Mesendoderm (in vitro differentiated cells): ENCODE measurements around the gene TOR4A.

Experiments used
- DNase-seq: peaks from one replicate; pipeline ENCODE4 v3.0.0; 2013
- H2AK5ac ChIP-seq: 2 replicates; pipeline ENCODE4 v1.6.1; 2013; ENCODE audit warnings: low read length, inconsistent platforms
- H2BK120ac ChIP-seq: 2 replicates; pipeline ENCODE4 v1.6.1; 2013; ENCODE audit warnings: low read depth, mild to moderate bottlenecking, low read length, moderate library complexity, mixed read lengths
- H2BK15ac ChIP-seq: replicated peaks from 2 replicates; pipeline ENCODE4 v1.6.1; 2013; ENCODE audit warnings: low read depth, mild to moderate bottlenecking, moderate library complexity
- H2BK5ac ChIP-seq: 2 replicates; pipeline ENCODE4 v1.6.1; 2013; ENCODE audit warnings: low read length, inconsistent platforms
- H3K18ac ChIP-seq: 2 replicates; pipeline ENCODE4 v1.6.1; 2013; ENCODE audit warnings: mild to moderate bottlenecking, low read length, mixed read lengths
- H3K23ac ChIP-seq: one replicate; pipeline ENCODE4 v1.6.1; 2013; ENCODE audit warnings: low read length
- H3K27ac ChIP-seq: 2 replicates; pipeline ENCODE4 v1.5.1; 2013; ENCODE audit warnings: low read depth, mild to moderate bottlenecking, inconsistent platforms, low read length, moderate library complexity
- H3K27me3 ChIP-seq: 2 replicates; pipeline ENCODE4 v1.6.1; 2013; ENCODE audit warnings: low read length, control low read depth, mild to moderate bottlenecking, inconsistent platforms; ENCODE audit not compliant: insufficient read depth, poor library complexity
- H3K36me3 ChIP-seq: 2 replicates; pipeline ENCODE4 v1.6.1; 2013; ENCODE audit warnings: low read length, inconsistent platforms; ENCODE audit not compliant: control insufficient read depth, insufficient read depth
- H3K4ac ChIP-seq: one replicate; pipeline ENCODE4 v1.6.1; 2013; ENCODE audit warnings: low read depth, mild to moderate bottlenecking, low read length, moderate library complexity
- H3K4me1 ChIP-seq: 2 replicates; pipeline ENCODE4 v1.6.1; 2013; ENCODE audit warnings: low read depth, low read length, inconsistent platforms; ENCODE audit not compliant: control insufficient read depth
- H3K4me2 ChIP-seq: 2 replicates; pipeline ENCODE4 v1.6.1; 2013; ENCODE audit warnings: low read length
- H3K4me3 ChIP-seq: 2 replicates; pipeline ENCODE4 v1.5.1; 2013; ENCODE audit warnings: mild to moderate bottlenecking, low read length
- H3K56ac ChIP-seq: one replicate; pipeline ENCODE4 v1.6.1; 2013; ENCODE audit warnings: low read length
- H3K79me1 ChIP-seq: 2 replicates; pipeline ENCODE4 v1.6.1; 2013; ENCODE audit warnings: low read length, inconsistent platforms
- H3K79me2 ChIP-seq: 2 replicates; pipeline ENCODE4 v1.6.1; 2013; ENCODE audit warnings: mild to moderate bottlenecking, low read length; ENCODE audit not compliant: control insufficient read depth, insufficient read depth
- H3K9ac ChIP-seq: 2 replicates; pipeline ENCODE4 v1.6.1; 2013; ENCODE audit warnings: low read length, inconsistent platforms
- H4K5ac ChIP-seq: one replicate; pipeline ENCODE4 v1.6.1; 2013; ENCODE audit warnings: low read length
- H4K8ac ChIP-seq: one replicate; pipeline ENCODE4 v1.6.1; 2013; ENCODE audit warnings: low read depth, mild to moderate bottlenecking, control low read depth, low read length, moderate library complexity
- WGBS: extraction: QIAGEN DNeasy Blood & Tissue Kit; methylation state at CpG from one replicate; pipeline ENCODE4 v1.1.7; 2013; ENCODE audit warnings: low lambda C conversion rate, missing lambda C conversion rate; ENCODE audit not compliant: insufficient coverage; ENCODE audit errors: extremely low coverage; 5-methylcytosine and 5-hydroxymethylcytosine counted together

Gene TOR4A

GRCh38 chr9:137315581-137316011, 38.1 kb downstream of the TOR4A start:
- Histone ChIP-seq H3K4me2 (no peak overlapping the region), H3K4ac (peak overlapping the region; percentile 60), H3K36me3 (no peaks in the 10 kb centered on the region), H3K9ac (no peak overlapping the region), H2BK5ac (no peak overlapping the region), H3K18ac (peak overlapping the region; percentile 41), H4K8ac (no peak overlapping the region), H2BK15ac (no peak overlapping the region), H3K27me3 (no peaks in the 10 kb centered on the region), H3K27ac (no peak overlapping the region), H3K56ac (no peak overlapping the region), H3K4me3 (no peak overlapping the region), H2BK120ac (no peak overlapping the region), H3K23ac (no peak overlapping the region), H3K79me1 (no peaks in the 10 kb centered on the region), H3K4me1 (no peaks in the 10 kb centered on the region), H3K79me2 (no peaks in the 10 kb centered on the region), H4K5ac (no peak overlapping the region), H2AK5ac (no peak overlapping the region)
- DNase-seq, result no peak
- no CpG with 5 or more reads among the region's 18 CpGs for WGBS

GRCh38 chr9:137316012-137316981, 38.8 kb downstream of the TOR4A start:
- H3K4me1 ChIP-seq, result no peaks in the 10 kb centered on the region

GRCh38 chr9:137317021-137317717, 39.6 kb downstream of the TOR4A start:
- Histone ChIP-seq H3K36me3 (no peaks in the 10 kb centered on the region), H3K4me1 (no peaks in the 10 kb centered on the region), H3K18ac (no peak overlapping the region), H3K4ac (no peak overlapping the region), H3K4me3 (no peak overlapping the region), H4K5ac (no peak overlapping the region), H4K8ac (no peak overlapping the region), H3K79me1 (no peaks in the 10 kb centered on the region), H3K27me3 (no peaks in the 10 kb centered on the region), H3K79me2 (no peaks in the 10 kb centered on the region), H2BK15ac (no peak overlapping the region), H3K27ac (no peak overlapping the region), H2AK5ac (no peak overlapping the region), H3K9ac (no peak overlapping the region), H3K23ac (no peak overlapping the region), H3K56ac (no peak overlapping the region), H3K4me2 (no peak overlapping the region), H2BK120ac (no peak overlapping the region), H2BK5ac (no peak overlapping the region)
- no peak for DNase-seq
- no CpG with 5 or more reads among the region's 19 CpGs for WGBS

More at GRCh38 chr9:137316012-137316981, 38.8 kb downstream of the TOR4A start:
- Histone ChIP-seq H3K56ac (peak overlapping the region; percentile 45), H3K4me2 (peak overlapping the region; percentile 18), H3K4me3 (no peak overlapping the region), H3K4ac (peak overlapping the region; percentile 60), H3K18ac (peak overlapping the region; percentile 41), H4K5ac (no peak overlapping the region), H3K23ac (no peak overlapping the region), H3K9ac (peak overlapping the region; percentile 56), H2AK5ac (no peak overlapping the region), H3K27ac (no peak overlapping the region), H3K79me2 (no peaks in the 10 kb centered on the region), H3K36me3 (no peaks in the 10 kb centered on the region), H3K79me1 (no peaks in the 10 kb centered on the region), H4K8ac (no peak overlapping the region), H2BK5ac (no peak overlapping the region), H3K27me3 (no peaks in the 10 kb centered on the region), H2BK120ac (no peak overlapping the region), H2BK15ac (no peak overlapping the region)
- no peak for DNase-seq
- no CpG with 5 or more reads among the region's 83 CpGs for WGBS

GRCh38 chr9:137317718-137318511, 40.4 kb downstream of the TOR4A start:
- Histone ChIP-seq H3K23ac (no peak overlapping the region), H3K27ac (no peak overlapping the region), H3K4me2 (no peak overlapping the region), H2BK15ac (no peak overlapping the region), H2AK5ac (no peak overlapping the region), H3K4me3 (no peak overlapping the region), H4K8ac (no peak overlapping the region), H2BK5ac (no peak overlapping the region), H3K56ac (no peak overlapping the region), H2BK120ac (no peak overlapping the region), H3K4ac (no peak overlapping the region), H3K27me3 (no peaks in the 10 kb centered on the region), H3K18ac (no peak overlapping the region), H4K5ac (no peak overlapping the region), H3K4me1 (no peaks in the 10 kb centered on the region), H3K9ac (no peak overlapping the region), H3K79me2 (no peaks in the 10 kb centered on the region), H3K79me1 (no peaks in the 10 kb centered on the region), H3K36me3 (no peaks in the 10 kb centered on the region)
- DNase-seq, result no peak
- no CpG with 5 or more reads among the region's 24 CpGs for WGBS

- no CpG with 5 or more reads among the region's 18 CpGs for WGBS
- no peaks in the 10 kb centered on the region for H3K36me3 ChIP-seq
- H3K4me1 ChIP-seq, result no peaks in the 10 kb centered on the region
- H3K4me2 ChIP-seq, result no peak overlapping the region
- no peak overlapping the region for H3K18ac ChIP-seq
- no peak overlapping the region for H2BK5ac ChIP-seq
- H3K9ac ChIP-seq, result no peak overlapping the region
- no peak overlapping the region for H3K4me3 ChIP-seq
- H4K8ac ChIP-seq, result no peak overlapping the region
- no peak overlapping the region for H2AK5ac ChIP-seq
- H3K79me1 ChIP-seq, result no peaks in the 10 kb centered on the region
- no peak overlapping the region for H3K4ac ChIP-seq
- no peaks in the 10 kb centered on the region for H3K27me3 ChIP-seq
- no peak overlapping the region for H3K56ac ChIP-seq
- no peak for DNase-seq
- no peak overlapping the region for H2BK120ac ChIP-seq
- no peak overlapping the region for H3K23ac ChIP-seq
- no peak overlapping the region for H2BK15ac ChIP-seq
- no peaks in the 10 kb centered on the region for H3K79me2 ChIP-seq
- no peak overlapping the region for H4K5ac ChIP-seq
- no peak overlapping the region for H3K27ac ChIP-seq
Observed at GRCh38 chr9:137318602-137319001, 41.1 kb downstream of the TOR4A start.
